IMR-90 (cell line): ENCODE data around the gene OR10Z1.

Experiments
- CTCF ChIP-seq: conservative IDR thresholded peaks from 2 replicates; pipeline ENCODE4 v1.5.1; 2012; ENCODE audit warnings: mild to moderate bottlenecking, low read depth, low read length, improper control_type of control experiment
- MAZ ChIP-seq: IDR thresholded peaks from 2 replicates; pipeline ENCODE4 v1.6.1; 2012; ENCODE audit warnings: low read depth, mild to moderate bottlenecking, low read length, improper control_type of control experiment, moderate library complexity, borderline replicate concordance
- NFE2L2 ChIP-seq: fragments of 150-350 bp; IDR thresholded peaks from 2 replicates; pipeline ENCODE4 v1.6.1; 2016; ENCODE audit warnings: low read depth, mild to moderate bottlenecking, low read length
- POLR2A ChIP-seq: IDR thresholded peaks from 2 replicates; pipeline ENCODE4 v1.6.1; 2012; ENCODE audit warnings: mild to moderate bottlenecking, low read depth, low read length
- SMC3 ChIP-seq: fragments of 150-350 bp; IDR thresholded peaks from 2 replicates; pipeline ENCODE4 v1.6.1; 2016; ENCODE audit warnings: low read depth, mild to moderate bottlenecking, antibody characterized with exemption, low read length, moderate library complexity

GRCh38 chr1:158652721-158653334 is 47.8 kb downstream of the OR10Z1 start:
- no peak for TF ChIP-seq MAZ
- TF ChIP-seq POLR2A = no peak
- no peak for TF ChIP-seq CTCF
- no peak for TF ChIP-seq SMC3
- no peak for TF ChIP-seq NFE2L2
